T-helper 17 cell (primary cell): Measurements from ENCODE around the gene GALM. TPM values are rescaled to one million over a fixed set of nuclear protein-coding genes. Genes with fewer than 3 reads are reported as not detected.

Experiments
- ATAC-seq: fragments of 150-1000 bp; cut with Tn5 transposase; 2 replicates; pipeline ENCODE4 v1.10.0; 2021; ENCODE audit warnings: mild to moderate bottlenecking, moderate library complexity
- DNase-seq, 3 donors: peaks; one replicate each; pipeline versions ENCODE4 v3.0.0 to v3.0.0-alpha.2; 2020 to 2021
- H3K9me3 ChIP-seq: one replicate; pipeline ENCODE4 v1.7.0; 2013; ENCODE audit warnings: low read length, mild to moderate bottlenecking; ENCODE audit not compliant: control insufficient read depth, poor library complexity, severe bottlenecking
- H3K27ac Mint-ChIP-seq: one replicate; pipeline ENCODE4 v1.8.0; 2022; ENCODE audit warnings: mild to moderate bottlenecking, moderate library complexity, mixed read lengths
- H3K27me3 Mint-ChIP-seq: one replicate; pipeline ENCODE4 v1.8.0; 2022; ENCODE audit warnings: mixed read lengths
- H3K36me3 Mint-ChIP-seq: one replicate; pipeline ENCODE4 v1.8.0; 2022; ENCODE audit warnings: low read depth, mixed read lengths
- H3K4me1 Mint-ChIP-seq: one replicate; pipeline ENCODE4 v1.8.0; 2022; ENCODE audit warnings: mild to moderate bottlenecking, mixed read lengths
- H3K4me3 Mint-ChIP-seq: one replicate; pipeline ENCODE4 v1.8.0; 2022; ENCODE audit warnings: mild to moderate bottlenecking, moderate library complexity, mixed read lengths
- total RNA-seq, 4 donors: library from RNA in 2 of 4; stranded (reverse) in 2 of 4; gene quantifications; one replicate each; pipeline ENCODE4 v1.2.3 and lab custom pipeline; 2022 to 2026

Gene GALM
- total RNA-seq: 10 to 100 TPM; 18.5 to 28.3 TPM
- total RNA-seq (lab: John Stamatoyannopoulos, UW): 44.0 to 86.3 reads per million in 2 donors

GRCh38 chr2:38665854-38666555 is at the start of gene GALM:
Gene GALM (plus strand): TSS chr2:38666114. CDS start chr2:38666162, 48 bp downstream.
- no peaks in the 10 kb centered on the region for H3K36me3 Mint-ChIP-seq

GRCh38 chr2:38617301-38617700 is 48.6 kb upstream of the GALM start:
- H3K27me3 Mint-ChIP-seq: peaks cover 15% of the 10 kb centered on the region
- no peaks in the 10 kb centered on the region for H3K9me3 ChIP-seq
- DNase-seq (no peak), ATAC-seq (no peak)
- no peak overlapping the region for H3K4me3 Mint-ChIP-seq
- H3K36me3 Mint-ChIP-seq: peaks cover 2% of the 10 kb centered on the region
- peaks cover 17% of the 10 kb centered on the region for H3K4me1 Mint-ChIP-seq
- H3K27ac Mint-ChIP-seq: no peak overlapping the region

More at GRCh38 chr2:38665854-38666555, at the start of gene GALM:
- no peaks in the 10 kb centered on the region for H3K9me3 ChIP-seq
- H3K27ac Mint-ChIP-seq: peak within 1 kb of the TSS; percentile 98
- H3K4me3 Mint-ChIP-seq: peak within 1 kb of the TSS; percentile 93
- no peaks in the 10 kb centered on the region for H3K27me3 Mint-ChIP-seq
- ATAC-seq: peak; percentile 20
- no peak for DNase-seq
- peaks cover 49% of the 10 kb centered on the region for H3K4me1 Mint-ChIP-seq

- Mint-ChIP-seq H3K27ac (no peak overlapping the region), H3K4me1 (peaks cover 14% of the 10 kb centered on the region), H3K36me3 (peaks cover 2% of the 10 kb centered on the region), H3K27me3 (peaks cover 15% of the 10 kb centered on the region), H3K4me3 (no peak overlapping the region)
- no peaks in the 10 kb centered on the region for H3K9me3 ChIP-seq
- ATAC-seq: no peak
- DNase-seq: no peak
Measured at GRCh38 chr2:38619458-38620164, 46.3 kb upstream of the GALM start.

GRCh38 chr2:38620282-38620977 is 45.5 kb upstream of the GALM start:
- no peak overlapping the region for H3K27ac Mint-ChIP-seq

GRCh38 chr2:38621018-38621417 is 44.9 kb upstream of the GALM start:
- H3K9me3 ChIP-seq: no peaks in the 10 kb centered on the region
- ATAC-seq (no peak), DNase-seq (no peak)
- Mint-ChIP-seq H3K27ac (no peak overlapping the region), H3K36me3 (peaks cover under 1% of the 10 kb centered on the region), H3K4me1 (peaks cover 12% of the 10 kb centered on the region), H3K4me3 (no peak overlapping the region), H3K27me3 (peaks cover 13% of the 10 kb centered on the region)

More at GRCh38 chr2:38620282-38620977, 45.5 kb upstream of the GALM start:
- DNase-seq (no peak), ATAC-seq (no peak)
- Mint-ChIP-seq H3K4me1 (peaks cover 14% of the 10 kb centered on the region), H3K4me3 (no peak overlapping the region), H3K36me3 (peaks cover 2% of the 10 kb centered on the region), H3K27me3 (peaks cover 15% of the 10 kb centered on the region)
- H3K9me3 ChIP-seq: no peaks in the 10 kb centered on the region

- no peaks in the 10 kb centered on the region for H3K36me3 Mint-ChIP-seq
- H3K27me3 Mint-ChIP-seq: peaks cover 6% of the 10 kb centered on the region
- no peak overlapping the region for H3K27ac Mint-ChIP-seq
- DNase-seq: no peak
- ATAC-seq: no peak
- peaks cover 21% of the 10 kb centered on the region for H3K4me1 Mint-ChIP-seq
- no peak overlapping the region for H3K4me3 Mint-ChIP-seq
- H3K9me3 ChIP-seq: no peaks in the 10 kb centered on the region
Measured at GRCh38 chr2:38622210-38622609, 43.7 kb upstream of the GALM start.

- peak in 2 of 3 donors; percentile 10 to 14 for DNase-seq
- H3K27me3 Mint-ChIP-seq: no peaks in the 10 kb centered on the region
- peak overlapping the region; percentile 41 for H3K4me3 Mint-ChIP-seq
- H3K36me3 Mint-ChIP-seq: no peaks in the 10 kb centered on the region
- H3K9me3 ChIP-seq: no peaks in the 10 kb centered on the region
- peak; percentile 92 for ATAC-seq
- H3K4me1 Mint-ChIP-seq: peaks cover 18% of the 10 kb centered on the region
- peak overlapping the region; percentile 81 for H3K27ac Mint-ChIP-seq
Measured at GRCh38 chr2:38626326-38627035, 39.4 kb upstream of the GALM start.

GRCh38 chr2:38627391-38627790 is 38.5 kb upstream of the GALM start:
- Mint-ChIP-seq H3K36me3 (no peaks in the 10 kb centered on the region), H3K27me3 (no peaks in the 10 kb centered on the region), H3K4me3 (no peak overlapping the region), H3K27ac (peak overlapping the region; percentile 81), H3K4me1 (peaks cover 18% of the 10 kb centered on the region)
- no peak for ATAC-seq
- no peaks in the 10 kb centered on the region for H3K9me3 ChIP-seq
- no peak for DNase-seq

- no peak for DNase-seq
- no peaks in the 10 kb centered on the region for H3K27me3 Mint-ChIP-seq
- H3K4me1 Mint-ChIP-seq: peaks cover 23% of the 10 kb centered on the region
- ATAC-seq: no peak
- peak overlapping the region; percentile 46 for H3K27ac Mint-ChIP-seq
- no peaks in the 10 kb centered on the region for H3K9me3 ChIP-seq
- no peaks in the 10 kb centered on the region for H3K36me3 Mint-ChIP-seq
- H3K4me3 Mint-ChIP-seq: no peak overlapping the region
Measured at GRCh38 chr2:38629684-38630083, 36.2 kb upstream of the GALM start.

GRCh38 chr2:38631976-38632375 is 33.9 kb upstream of the GALM start:
- no peak overlapping the region for H3K4me3 Mint-ChIP-seq
- no peaks in the 10 kb centered on the region for H3K9me3 ChIP-seq
- H3K27me3 Mint-ChIP-seq: no peaks in the 10 kb centered on the region
- H3K27ac Mint-ChIP-seq: no peak overlapping the region
- no peak for DNase-seq
- H3K36me3 Mint-ChIP-seq: no peaks in the 10 kb centered on the region
- H3K4me1 Mint-ChIP-seq: peaks cover 16% of the 10 kb centered on the region
- no peak for ATAC-seq

GRCh38 chr2:38632980-38633379 is 32.9 kb upstream of the GALM start:
- peaks cover 10% of the 10 kb centered on the region for H3K4me1 Mint-ChIP-seq
- H3K27ac Mint-ChIP-seq: no peak overlapping the region
- no peaks in the 10 kb centered on the region for H3K27me3 Mint-ChIP-seq
- H3K36me3 Mint-ChIP-seq: no peaks in the 10 kb centered on the region
- no peaks in the 10 kb centered on the region for H3K9me3 ChIP-seq
- no peak overlapping the region for H3K4me3 Mint-ChIP-seq
- DNase-seq (no peak), ATAC-seq (no peak)

- Mint-ChIP-seq H3K4me3 (no peak overlapping the region), H3K27ac (no peak overlapping the region)
Measured at GRCh38 chr2:38633895-38634294, 32.0 kb upstream of the GALM start.

GRCh38 chr2:38634684-38635083 is 31.2 kb upstream of the GALM start:
- Mint-ChIP-seq H3K4me1 (peaks cover 13% of the 10 kb centered on the region), H3K27ac (no peak overlapping the region), H3K36me3 (no peaks in the 10 kb centered on the region), H3K27me3 (no peaks in the 10 kb centered on the region), H3K4me3 (no peak overlapping the region)
- no peak for ATAC-seq
- H3K9me3 ChIP-seq: no peaks in the 10 kb centered on the region
- no peak for DNase-seq

More at GRCh38 chr2:38633895-38634294, 32.0 kb upstream of the GALM start:
- H3K4me1 Mint-ChIP-seq: peaks cover 13% of the 10 kb centered on the region
- no peak for ATAC-seq
- H3K9me3 ChIP-seq: no peaks in the 10 kb centered on the region
- no peaks in the 10 kb centered on the region for H3K36me3 Mint-ChIP-seq
- DNase-seq: no peak
- H3K27me3 Mint-ChIP-seq: no peaks in the 10 kb centered on the region
